ENCODE results near the gene RALB.
"Not testable (repeated sequence)": the region's sequence is repeated elsewhere in the genome, so short reads cannot be mapped to it uniquely, and the experiment has no call there.

DNA sequence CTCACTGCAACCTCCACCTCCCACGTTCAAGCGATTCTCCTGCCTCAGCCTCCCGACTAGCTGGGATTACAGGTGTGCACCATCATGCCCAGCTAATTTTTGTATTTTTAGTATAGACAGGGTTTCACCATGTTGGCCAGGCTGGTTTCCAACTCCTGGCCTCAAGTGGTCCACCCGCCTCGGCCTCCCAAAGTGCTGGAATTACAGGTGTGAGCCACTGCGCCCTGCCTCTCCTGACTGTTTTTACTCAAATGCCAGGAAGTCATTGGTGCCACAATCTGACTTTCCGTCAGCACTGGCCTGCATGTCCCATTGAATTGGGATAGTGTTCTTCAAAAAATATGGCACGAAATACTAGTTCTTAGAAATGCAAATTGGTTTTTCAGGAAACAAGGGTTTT lies 58.2 kb downstream of the RALB start:
- TF ChIP-seq, protein P1, sequence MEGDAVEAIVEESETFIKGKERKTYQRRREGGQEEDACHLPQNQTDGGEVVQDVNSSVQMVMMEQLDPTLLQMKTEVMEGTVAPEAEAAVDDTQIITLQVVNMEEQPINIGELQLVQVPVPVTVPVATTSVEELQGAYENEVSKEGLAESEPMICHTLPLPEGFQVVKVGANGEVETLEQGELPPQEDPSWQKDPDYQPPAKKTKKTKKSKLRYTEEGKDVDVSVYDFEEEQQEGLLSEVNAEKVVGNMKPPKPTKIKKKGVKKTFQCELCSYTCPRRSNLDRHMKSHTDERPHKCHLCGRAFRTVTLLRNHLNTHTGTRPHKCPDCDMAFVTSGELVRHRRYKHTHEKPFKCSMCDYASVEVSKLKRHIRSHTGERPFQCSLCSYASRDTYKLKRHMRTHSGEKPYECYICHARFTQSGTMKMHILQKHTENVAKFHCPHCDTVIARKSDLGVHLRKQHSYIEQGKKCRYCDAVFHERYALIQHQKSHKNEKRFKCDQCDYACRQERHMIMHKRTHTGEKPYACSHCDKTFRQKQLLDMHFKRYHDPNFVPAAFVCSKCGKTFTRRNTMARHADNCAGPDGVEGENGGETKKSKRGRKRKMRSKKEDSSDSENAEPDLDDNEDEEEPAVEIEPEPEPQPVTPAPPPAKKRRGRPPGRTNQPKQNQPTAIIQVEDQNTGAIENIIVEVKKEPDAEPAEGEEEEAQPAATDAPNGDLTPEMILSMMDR (IDR thresholded peaks at IDR 0.05; ENCODE audit: low read depth, low read length, poor library complexity, severe bottlenecking), result not testable (repeated sequence)
- not testable (repeated sequence) for TF ChIP-seq EZH2phosphoT487 (IDR thresholded peaks at IDR 0.05; ENCODE audit: borderline replicate concordance, low read length)
